Tibial nerve (tissue), 4 donors: ENCODE measurements around the gene ZNF804B.

Experiments used
- CTCF ChIP-seq, 5 experiments: fragments of 200-600 bp in 3 of 5; fragments of 450-650 bp in 2 of 5; sonication (generic) in 3 of 5; IDR thresholded peaks; one replicate each; pipeline ENCODE4 v1.5.1; 2016 to 2019; ENCODE audit warnings: antibody characterized with exemption in 5 of 5, mild to moderate bottlenecking in 3 of 5, moderate library complexity in 2 of 5
- EP300 ChIP-seq, 2 donors: sonication (generic); formaldehyde crosslinking; IDR thresholded peaks; one replicate each; pipeline ENCODE4 v1.6.1; 2017; ENCODE audit warnings: antibody characterized with exemption in 2 of 2, mild to moderate bottlenecking in 1 of 2
- POLR2A ChIP-seq, 2 donors: fragments of 450-650 bp; IDR thresholded peaks; one replicate each; pipeline ENCODE4 v1.6.1; 2017; ENCODE audit warnings: antibody characterized with exemption in 2 of 2, mild to moderate bottlenecking in 2 of 2, moderate library complexity in 2 of 2

GRCh38 chr7:89064831-89065230 is 305.3 kb downstream of the ZNF804B start:
- TF ChIP-seq CTCF (IDR thresholded peaks at IDR 0.05) = no peak
- TF ChIP-seq EP300 (IDR thresholded peaks at IDR 0.05) = no peak
- no peak for TF ChIP-seq POLR2A (IDR thresholded peaks at IDR 0.05)
